IMR-90 (cell line): ENCODE data around the gene LAPTM5. TPM values are rescaled to one million over a fixed set of nuclear protein-coding genes. Genes with fewer than 3 reads are reported as not detected.

ENCODE experiments used
- ATAC-seq: fragments of 200-7000 bp; cut with Tn5 transposase; 2 replicates; pipeline ENCODE4 v1.9.1; 2020; ENCODE audit warnings: low read depth, mild to moderate bottlenecking, moderate library complexity
- BruUV-seq: library from RNA; stranded (reverse); fragments of 400-500 nt; replicated peaks from 2 replicates; lab custom pipeline; 2021; lab: Mats Ljungman, UMichigan
- CTCF ChIA-PET: fragments of 300-600 bp; formaldehyde crosslinking; extraction: SDS; loops from one replicate; lab custom pipeline; 2021; ENCODE audit warnings: antibody characterized with exemption; lab: Yijun Ruan, JAX
- POLR2A ChIA-PET: fragments of 300-600 bp; sonication (Branson Sonifier 250); formaldehyde crosslinking; loops from one replicate; lab custom pipeline; 2022; ENCODE audit warnings: antibody characterized with exemption; ENCODE audit not compliant: unreplicated experiment; lab: Charles Lee
- DNase-seq: peaks from one replicate; pipeline ENCODE4 v3.0.0; 2013
- H2AFZ ChIP-seq: replicated peaks from 2 replicates; pipeline ENCODE3; 2013; ENCODE audit warnings: low read length, mild to moderate bottlenecking; ENCODE audit not compliant: poor library complexity
- H2AK5ac ChIP-seq: 2 replicates; pipeline ENCODE4 v1.6.1; 2013; ENCODE audit warnings: low read depth, low read length, inconsistent platforms
- H2AK9ac ChIP-seq: replicated peaks from 2 replicates; pipeline ENCODE3; 2013; ENCODE audit warnings: mild to moderate bottlenecking, low read depth, low read length, moderate library complexity; ENCODE audit not compliant: poor library complexity
- H2BK120ac ChIP-seq: 2 replicates; pipeline ENCODE4 v1.6.1; 2013; ENCODE audit warnings: low read depth, low read length, inconsistent platforms
- H2BK15ac ChIP-seq: 3 replicates; pipeline ENCODE4 v1.6.1; 2013; ENCODE audit warnings: low read depth, low read length, inconsistent platforms
- H2BK20ac ChIP-seq: 2 replicates; pipeline ENCODE4 v1.6.1; 2013; ENCODE audit warnings: low read depth, mild to moderate bottlenecking, inconsistent platforms, low read length, moderate library complexity
- H2BK5ac ChIP-seq: 2 replicates; pipeline ENCODE4 v1.6.1; 2013; ENCODE audit warnings: mild to moderate bottlenecking, low read depth, low read length, inconsistent platforms; ENCODE audit not compliant: poor library complexity, severe bottlenecking
- H3K14ac ChIP-seq: replicated peaks from 2 replicates; pipeline ENCODE4 v1.6.1; 2013; ENCODE audit warnings: low read depth, low read length, inconsistent platforms
- H3K18ac ChIP-seq: 2 replicates; pipeline ENCODE4 v1.6.1; 2013; ENCODE audit warnings: low read depth, low read length, control low read depth
- H3K23ac ChIP-seq: 2 replicates; pipeline ENCODE4 v1.6.1; 2013; ENCODE audit warnings: low read depth, low read length, inconsistent platforms
- H3K27ac ChIP-seq: 2 replicates; pipeline ENCODE4 v1.5.1; 2013; ENCODE audit warnings: mild to moderate bottlenecking, control low read depth, low read length; ENCODE audit not compliant: insufficient read depth
- H3K27me3 ChIP-seq: 2 replicates; pipeline ENCODE4 v1.6.1; 2013; ENCODE audit warnings: low read length; ENCODE audit not compliant: control insufficient read depth, insufficient read depth
- H3K36me3 ChIP-seq: 2 replicates; pipeline ENCODE4 v1.6.1; 2013; ENCODE audit warnings: low read length, mixed read lengths; ENCODE audit not compliant: control insufficient read depth, insufficient read depth
- H3K4ac ChIP-seq: 2 replicates; pipeline ENCODE4 v1.6.1; 2013; ENCODE audit warnings: low read depth, low read length, inconsistent platforms
- H3K4me1 ChIP-seq: 2 replicates; pipeline ENCODE4 v1.6.1; 2013; ENCODE audit warnings: low read length, mixed read lengths; ENCODE audit not compliant: control insufficient read depth, insufficient read depth
- H3K4me2 ChIP-seq: 2 replicates; pipeline ENCODE4 v1.6.1; 2013; ENCODE audit warnings: low read depth, mild to moderate bottlenecking, control low read depth, low read length, moderate library complexity
- H3K4me3 ChIP-seq: 2 replicates; pipeline ENCODE4 v1.5.1; 2013; ENCODE audit warnings: low read depth, mild to moderate bottlenecking, control low read depth, low read length, moderate library complexity; ENCODE audit not compliant: insufficient read depth
- H3K56ac ChIP-seq: 2 replicates; pipeline ENCODE4 v1.6.1; 2013; ENCODE audit warnings: low read length, inconsistent platforms; ENCODE audit not compliant: insufficient read depth; ENCODE audit errors: extremely low read depth
- H3K79me1 ChIP-seq, 2 experiments: 2 replicates each; pipeline ENCODE4 v1.6.1; 2013; ENCODE audit warnings: low read length in 2 of 2, inconsistent platforms in 1 of 2, low read depth in 1 of 2
- H3K9ac ChIP-seq: 2 replicates; pipeline ENCODE4 v1.6.1; 2013; ENCODE audit warnings: low read depth, low read length, control low read depth
- H3K9me1 ChIP-seq: 2 replicates; pipeline ENCODE4 v1.6.1; 2013; ENCODE audit warnings: low read length, inconsistent platforms; ENCODE audit not compliant: insufficient read depth
- H3K9me3 ChIP-seq: 2 replicates; pipeline ENCODE4 v1.6.1; 2013; ENCODE audit warnings: low read length; ENCODE audit not compliant: control insufficient read depth, insufficient read depth
- H4K20me1 ChIP-seq: 2 replicates; pipeline ENCODE4 v1.6.1; 2013; ENCODE audit warnings: low read length, inconsistent platforms; ENCODE audit not compliant: insufficient read depth
- H4K5ac ChIP-seq: 2 replicates; pipeline ENCODE4 v1.6.1; 2013; ENCODE audit warnings: mild to moderate bottlenecking, low read depth, low read length, control low read depth
- H4K8ac ChIP-seq, 2 experiments: 2 replicates each; pipeline ENCODE4 v1.6.1; 2013; ENCODE audit warnings: low read depth in 2 of 2, low read length in 2 of 2, control low read depth in 1 of 2, inconsistent platforms in 1 of 2
- H4K91ac ChIP-seq: 2 replicates; pipeline ENCODE4 v1.6.1; 2013; ENCODE audit warnings: low read depth, low read length, inconsistent platforms; ENCODE audit not compliant: insufficient read depth
- BHLHE40 ChIP-seq: fragments of 150-350 bp; IDR thresholded peaks from 2 replicates; pipeline ENCODE4 v1.6.1; 2016; ENCODE audit warnings: mild to moderate bottlenecking, low read depth, low read length
- CEBPB ChIP-seq: IDR thresholded peaks from 2 replicates; pipeline ENCODE4 v1.6.1; 2012; ENCODE audit warnings: low read depth, low read length, improper control_type of control experiment
- CHD1 ChIP-seq: IDR thresholded peaks from 2 replicates; pipeline ENCODE4 v1.6.1; 2012; ENCODE audit warnings: low read depth, low read length, improper control_type of control experiment
- CTCF ChIP-seq: conservative IDR thresholded peaks from 2 replicates; pipeline ENCODE4 v1.5.1; 2012; ENCODE audit warnings: mild to moderate bottlenecking, low read depth, low read length, improper control_type of control experiment
- FOS ChIP-seq: fragments of 150-350 bp; IDR thresholded peaks from 2 replicates; pipeline ENCODE4 v1.6.1; 2016; ENCODE audit warnings: low read depth, low read length
- MAFK ChIP-seq: IDR thresholded peaks from 2 replicates; pipeline ENCODE4 v1.6.1; 2012; ENCODE audit warnings: low read depth, low read length, improper control_type of control experiment
- MAZ ChIP-seq: IDR thresholded peaks from 2 replicates; pipeline ENCODE4 v1.6.1; 2012; ENCODE audit warnings: low read depth, mild to moderate bottlenecking, low read length, improper control_type of control experiment, moderate library complexity, borderline replicate concordance
- MXI1 ChIP-seq: IDR thresholded peaks from 2 replicates; pipeline ENCODE4 v1.6.1; 2012; ENCODE audit warnings: low read depth, mild to moderate bottlenecking, low read length, moderate library complexity, borderline replicate concordance
- NFE2L2 ChIP-seq: fragments of 150-350 bp; IDR thresholded peaks from 2 replicates; pipeline ENCODE4 v1.6.1; 2016; ENCODE audit warnings: low read depth, mild to moderate bottlenecking, low read length
- RAD21 ChIP-seq: IDR thresholded peaks from 2 replicates; pipeline ENCODE4 v1.6.1; 2012; ENCODE audit warnings: low read length, improper control_type of control experiment
- RCOR1 ChIP-seq: IDR thresholded peaks from 2 replicates; pipeline ENCODE4 v1.6.1; 2012; ENCODE audit warnings: mild to moderate bottlenecking, low read length, improper control_type of control experiment; ENCODE audit not compliant: insufficient replicate concordance
- SMC3 ChIP-seq: fragments of 150-350 bp; IDR thresholded peaks from 2 replicates; pipeline ENCODE4 v1.6.1; 2016; ENCODE audit warnings: low read depth, mild to moderate bottlenecking, antibody characterized with exemption, low read length, moderate library complexity
- USF2 ChIP-seq: fragments of 150-350 bp; IDR thresholded peaks from 2 replicates; pipeline ENCODE4 v1.6.1; 2017; ENCODE audit warnings: mild to moderate bottlenecking, antibody characterized with exemption, low read length, low read depth
- WGBS, 2 experiments: methylation state at CpG; one replicate each; pipeline versions ENCODE4 v1.1.5 to v1.1.7; 2013; ENCODE audit warnings: missing lambda C conversion rate in 2 of 2; ENCODE audit not compliant: insufficient read length in 1 of 2; ENCODE audit errors: extremely low coverage in 2 of 2; 5-methylcytosine and 5-hydroxymethylcytosine counted together
- dilution Hi-C: fragments of 300-500 bp; cut with HindIII; formaldehyde crosslinking; loops from one replicate; pipeline ENCODE4 v1.14.3; 2018; ENCODE audit warnings: low sequenced_read_pairs; ENCODE audit not compliant: unreplicated experiment
- in situ Hi-C: fragments of 300-500 bp; cut with MboI; formaldehyde crosslinking; loops from 3 replicates; pipeline ENCODE4 v1.14.3; 2019; ENCODE audit warnings: low sequenced_read_pairs, inconsistent platforms, mixed read lengths
- intact Hi-C: fragments of 100-400 bp; cut with micrococcal nuclease; formaldehyde crosslinking; loops from 2 replicates; pipeline ENCODE4 v1.10.0; 2022
- polyA plus RNA-seq, 3 experiments: library from polyadenylated mRNA; depleted of rRNA; stranded (reverse); fragments of >200 nt; gene quantifications; 2 replicates each; pipeline ENCODE4 v1.2.3, GENCODE V29; 2012; ENCODE audit warnings: low replicate concordance in 1 of 3
- total RNA-seq: library from RNA; depleted of rRNA; stranded (reverse); fragments of >200 nt; gene quantifications from 2 replicates; pipeline ENCODE4 v1.2.3, GENCODE V29; 2012

LAPTM5 gene
- total and polyA plus RNA-seq, 2 of the 4 experiments (the other 2 are of a cell fraction): 0.09 TPM; not detected in 1

GRCh38 chr1:30758121-30758688 lies 631 bp upstream of the LAPTM5 start:
- Histone ChIP-seq H4K5ac (no peak overlapping the region), H2BK20ac (no peak overlapping the region), H3K14ac (no peak overlapping the region), H3K56ac (no peak overlapping the region), H3K23ac (no peak overlapping the region), H3K79me1 (no peaks in the 10 kb centered on the region), H4K91ac (no peak overlapping the region), H3K4me3 (no peak overlapping the region), H3K4me2 (no peak overlapping the region), H2AFZ (no peak overlapping the region), H2BK5ac (no peak overlapping the region), H3K27ac (no peak overlapping the region), H3K9ac (no peak overlapping the region), H4K20me1 (no peaks in the 10 kb centered on the region; the same call in 1 of the 2 replicates), H2BK120ac (no peak overlapping the region), H3K4ac (no peak overlapping the region), H4K8ac (no peak overlapping the region), H2AK9ac (no peak overlapping the region), H3K36me3 (no peaks in the 10 kb centered on the region), H3K4me1 (peaks cover 7% of the 10 kb centered on the region), H3K27me3 (peaks cover 8% of the 10 kb centered on the region), H3K18ac (no peak overlapping the region), H2BK15ac (no peak overlapping the region), H3K9me1 (peaks cover 7% of the 10 kb centered on the region; the same call in 1 of the 2 replicates), H3K9me3 (no peaks in the 10 kb centered on the region; the same call in 1 of the 2 replicates), H2AK5ac (no peak overlapping the region)
- dilution Hi-C loops (no loop called here), intact Hi-C loops (loop anchor here (1.0 kb wide), 1 partner anchor 8 kb away; no protein-coding TSS in a partner anchor), in situ Hi-C loops (no loop called here)
- no TSS peak for BruUV-seq
- POLR2A ChIA-PET: no interaction called here
- ATAC-seq (no peak), DNase-seq (no peak)
- WGBS, 2 experiments: 70% methylated on average over 2 of the region's 7 CpGs; no CpG with 5 or more reads in 1 of the 2 experiments
- TF ChIP-seq CHD1 (no peak), CTCF (no peak), RCOR1 (no peak), BHLHE40 (no peak), MAZ (no peak), FOS (no peak), SMC3 (no peak), RAD21 (no peak), CEBPB (no peak), USF2 (no peak), MAFK (no peak), NFE2L2 (no peak), MXI1 (no peak)
- CTCF ChIA-PET: interaction anchor here (0.7 to 0.8 kb wide), 2 partner anchors 11 to 31 kb away, joined by 3 to 4 read pairs; no protein-coding TSS in a partner anchor
